ENCODE measurements around the gene KAT6B. TPM values are rescaled to one million over a fixed set of nuclear protein-coding genes. Genes with fewer than 3 reads are reported as not detected.
A peak's percentile ranks its signal among the peaks of the same experiment; 100 is the strongest.

The KAT6B gene
- total and polyA plus RNA-seq, 7 donors: 2.1 to 21.3 (median 16.9) TPM

- peak overlapping the region; percentile 10 for H3K27ac ChIP-seq
- TF ChIP-seq CTCF (IDR thresholded peaks at IDR 0.05): no peak
Measured at GRCh38 chr10:74901867-74902450, 75.6 kb downstream of the KAT6B start.

GRCh38 chr10:74903491-74903890, 77.1 kb downstream of the KAT6B start:
- intact Hi-C loops (cut with DNase I): loop anchor here in 1 of 2 donors (10.0 kb wide), 1 partner anchor 201 kb away; a partner anchor contains a TSS
- Histone ChIP-seq H3K4me3 (no peak overlapping the region), H3K27ac (no peak overlapping the region), H3K9me3 (peaks cover 8% of the 10 kb centered on the region), H3K27me3 (ENCODE audit: insufficient read depth in 3 of 3, low read length in 2 of 3) (no peaks in the 10 kb centered on the region), H3K36me3 (ENCODE audit: insufficient read depth in 1 of 2, low read depth in 1 of 2) (no peaks in the 10 kb centered on the region), H3K4me1 (peaks cover 36% of the 10 kb centered on the region)
- DNase-seq (no peak), ATAC-seq (no peak)
- WGBS, 3 donors: 92 to 97% (median 92%) methylated on average over 3 of the region's 3 CpGs
- TF ChIP-seq CTCF (IDR thresholded peaks at IDR 0.05): no peak

More at GRCh38 chr10:74901867-74902450, 75.6 kb downstream of the KAT6B start:
- Histone ChIP-seq H3K36me3 (ENCODE audit: insufficient read depth in 1 of 2, low read depth in 1 of 2) (no peaks in the 10 kb centered on the region), H3K4me3 (no peak overlapping the region), H3K4me1 (peaks cover 51% of the 10 kb centered on the region), H3K9me3 (peaks cover 8% of the 10 kb centered on the region), H3K27me3 (ENCODE audit: insufficient read depth in 3 of 3, low read length in 2 of 3) (no peaks in the 10 kb centered on the region)
- no peak for DNase-seq
- WGBS, 3 donors: 51 to 70% (median 55%) methylated on average over 6 of the region's 6 CpGs
- intact Hi-C loops (cut with DNase I): loop anchor here in 1 of 2 donors (10.0 kb wide), 1 partner anchor 203 kb away; a partner anchor contains a TSS
- no peak for ATAC-seq

GRCh38 chr10:74906611-74907198, 80.3 kb downstream of the KAT6B start:
- Histone ChIP-seq H3K4me3 (no peak overlapping the region), H3K27ac (no peak overlapping the region), H3K27me3 (ENCODE audit: insufficient read depth in 3 of 3, low read length in 2 of 3) (no peaks in the 10 kb centered on the region), H3K9me3 (peaks cover 8% of the 10 kb centered on the region), H3K36me3 (ENCODE audit: insufficient read depth in 1 of 2, low read depth in 1 of 2) (no peaks in the 10 kb centered on the region), H3K4me1 (peaks cover 21% of the 10 kb centered on the region)
- no peak for DNase-seq
- intact Hi-C loops (cut with DNase I): loop anchor here in 1 of 2 donors (10.0 kb wide), 1 partner anchor 198 kb away; a partner anchor contains a TSS
- ATAC-seq: peak in 1 of 4 donors; percentile 27
- TF ChIP-seq CTCF (IDR thresholded peaks at IDR 0.05): no peak
- 38 to 61% (median 45%) methylated on average over 6 of the region's 6 CpGs for WGBS, 3 donors

GRCh38 chr10:74909670-74910069, 83.3 kb downstream of the KAT6B start:
- Histone ChIP-seq H3K27me3 (ENCODE audit: insufficient read depth in 3 of 3, low read length in 2 of 3) (no peaks in the 10 kb centered on the region), H3K4me3 (no peak overlapping the region), H3K4me1 (peaks cover 21% of the 10 kb centered on the region), H3K27ac (no peak overlapping the region), H3K9me3 (no peaks in the 10 kb centered on the region), H3K36me3 (ENCODE audit: insufficient read depth in 1 of 2, low read depth in 1 of 2) (no peaks in the 10 kb centered on the region)
- intact Hi-C loops (cut with DNase I): loop anchor here in 1 of 2 donors (10.0 kb wide), 1 partner anchor 195 kb away; a partner anchor contains a TSS
- TF ChIP-seq CTCF (IDR thresholded peaks at IDR 0.05): no peak
- DNase-seq (no peak), ATAC-seq (no peak)
- WGBS, 3 donors: 89 to 94% (median 93%) methylated on average over 1 of the region's 1 CpG
